GM12872 (cell line): ENCODE data around the gene GRK4.
A peak's percentile ranks its signal among the peaks of the same experiment; 100 is the strongest.

ENCODE experiments used
- TF ChIP-seq, protein P1 (sequence below): IDR thresholded peaks from 3 replicates; pipeline ENCODE4 v1.5.1; 2011; ENCODE audit warnings: low read depth, mild to moderate bottlenecking, low read length, moderate library complexity; ENCODE audit not compliant: insufficient read depth

Gene GRK4

DNA sequence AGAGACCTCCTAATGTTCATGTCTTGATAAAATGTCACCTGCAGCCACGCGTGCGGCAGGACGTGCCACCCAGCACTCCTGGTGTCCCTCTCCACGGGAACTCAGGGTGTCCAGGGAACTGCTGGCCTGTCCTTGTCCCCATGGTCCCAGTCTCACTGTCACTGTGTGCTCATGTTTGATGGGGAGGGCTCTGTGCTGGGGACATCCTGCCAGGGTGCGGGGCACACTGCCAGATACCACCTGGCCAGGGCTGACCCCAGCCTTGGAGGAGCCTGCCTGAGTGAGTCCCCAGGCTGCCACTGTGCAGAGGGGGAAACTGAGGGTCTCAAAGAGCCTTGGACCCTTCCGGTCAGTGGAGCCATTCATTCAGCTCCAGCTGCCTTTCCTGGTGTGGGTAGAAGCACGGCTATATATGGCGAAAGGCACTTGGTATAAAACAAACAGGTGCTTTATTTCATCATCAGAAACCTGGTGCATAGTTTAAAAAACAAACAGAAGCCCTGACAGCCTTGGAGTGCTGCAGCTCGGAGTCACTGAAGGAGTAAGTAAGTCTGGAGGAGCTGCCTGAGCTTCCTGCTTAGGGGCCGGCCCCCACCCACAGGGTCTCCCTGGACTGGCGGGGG, 33.1 kb upstream of the GRK4 start:
- TF ChIP-seq, protein P1, sequence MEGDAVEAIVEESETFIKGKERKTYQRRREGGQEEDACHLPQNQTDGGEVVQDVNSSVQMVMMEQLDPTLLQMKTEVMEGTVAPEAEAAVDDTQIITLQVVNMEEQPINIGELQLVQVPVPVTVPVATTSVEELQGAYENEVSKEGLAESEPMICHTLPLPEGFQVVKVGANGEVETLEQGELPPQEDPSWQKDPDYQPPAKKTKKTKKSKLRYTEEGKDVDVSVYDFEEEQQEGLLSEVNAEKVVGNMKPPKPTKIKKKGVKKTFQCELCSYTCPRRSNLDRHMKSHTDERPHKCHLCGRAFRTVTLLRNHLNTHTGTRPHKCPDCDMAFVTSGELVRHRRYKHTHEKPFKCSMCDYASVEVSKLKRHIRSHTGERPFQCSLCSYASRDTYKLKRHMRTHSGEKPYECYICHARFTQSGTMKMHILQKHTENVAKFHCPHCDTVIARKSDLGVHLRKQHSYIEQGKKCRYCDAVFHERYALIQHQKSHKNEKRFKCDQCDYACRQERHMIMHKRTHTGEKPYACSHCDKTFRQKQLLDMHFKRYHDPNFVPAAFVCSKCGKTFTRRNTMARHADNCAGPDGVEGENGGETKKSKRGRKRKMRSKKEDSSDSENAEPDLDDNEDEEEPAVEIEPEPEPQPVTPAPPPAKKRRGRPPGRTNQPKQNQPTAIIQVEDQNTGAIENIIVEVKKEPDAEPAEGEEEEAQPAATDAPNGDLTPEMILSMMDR = no peak

DNA sequence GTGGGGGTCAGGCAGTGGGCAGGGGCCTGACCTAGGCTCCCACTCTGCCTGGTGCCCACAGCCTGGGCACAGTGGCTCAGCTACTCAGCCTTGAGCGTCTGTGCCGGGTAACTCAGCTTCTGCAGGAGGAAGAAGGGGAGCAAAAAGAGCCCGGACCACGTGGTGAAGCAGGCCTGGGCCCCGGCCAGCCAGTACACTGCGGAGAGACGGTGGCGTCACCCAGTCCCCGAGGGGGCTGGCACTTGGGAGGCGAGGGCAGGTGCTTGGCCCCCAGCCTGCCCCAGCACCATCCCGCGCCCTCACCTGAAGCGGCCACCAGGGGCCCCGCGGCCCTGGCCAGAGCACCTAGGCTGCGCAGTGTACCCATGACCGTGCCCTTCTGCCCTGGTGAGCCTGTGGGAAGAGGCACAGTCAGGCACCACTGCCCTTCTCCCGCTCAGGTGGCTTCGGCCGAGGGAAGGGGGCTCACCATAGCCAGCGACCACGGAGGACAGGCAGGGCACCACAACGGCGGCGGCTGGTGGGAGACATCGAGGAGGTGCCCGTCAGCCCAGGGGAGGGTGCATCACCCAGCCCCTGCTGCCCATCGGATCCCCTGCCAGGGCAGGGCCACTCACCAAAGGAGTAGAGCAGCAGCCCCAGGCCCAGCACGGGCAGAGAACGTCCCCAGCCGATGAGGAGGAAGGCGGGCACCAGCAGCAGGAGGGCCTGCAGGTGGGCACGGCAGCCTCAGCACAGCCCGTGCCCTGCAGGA, 32.4 kb upstream of the GRK4 start:
- TF ChIP-seq, protein P1 = peak; percentile 33; the same call in 1 of the 3 replicates

DNA sequence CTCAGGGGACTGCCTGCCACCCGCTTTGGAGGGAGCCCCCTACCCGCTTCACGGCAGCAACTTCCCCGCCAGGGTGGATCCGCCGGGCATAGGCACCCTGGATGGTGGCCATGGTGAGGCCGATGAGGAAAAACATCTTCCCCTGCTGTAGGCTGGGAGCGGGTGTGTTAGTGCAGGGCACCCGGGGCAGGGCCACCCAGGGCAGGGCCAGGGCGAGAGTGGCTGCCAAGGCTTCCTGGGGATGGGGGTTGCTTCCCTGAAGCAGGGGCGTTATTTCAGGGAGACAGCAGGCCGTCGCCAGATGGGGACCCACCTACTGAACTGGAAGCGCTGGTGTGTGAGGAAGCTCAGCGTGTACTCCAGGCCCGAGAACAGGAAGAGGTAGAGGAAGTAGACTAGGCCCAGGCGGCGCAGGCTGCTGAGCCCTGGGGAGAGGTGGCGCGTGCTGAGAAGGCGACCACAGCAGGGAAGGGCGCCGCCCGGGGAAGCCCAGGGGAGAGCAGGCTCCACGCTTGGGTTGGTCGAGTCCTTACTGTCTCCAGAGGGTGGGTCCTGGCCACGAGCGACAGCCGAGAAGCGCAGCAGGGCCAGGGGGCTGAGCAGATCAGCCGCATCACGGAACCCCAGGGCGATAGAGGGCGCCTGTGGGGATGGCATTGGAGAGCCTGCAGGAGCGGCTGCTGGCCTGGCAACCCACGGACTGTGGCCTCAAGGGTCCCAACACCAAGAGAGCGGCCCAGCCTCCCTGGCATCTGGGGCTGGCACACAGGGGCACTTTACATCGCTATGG, 31.7 kb upstream of the GRK4 start:
- TF ChIP-seq, protein P1 = peak; percentile 65

DNA sequence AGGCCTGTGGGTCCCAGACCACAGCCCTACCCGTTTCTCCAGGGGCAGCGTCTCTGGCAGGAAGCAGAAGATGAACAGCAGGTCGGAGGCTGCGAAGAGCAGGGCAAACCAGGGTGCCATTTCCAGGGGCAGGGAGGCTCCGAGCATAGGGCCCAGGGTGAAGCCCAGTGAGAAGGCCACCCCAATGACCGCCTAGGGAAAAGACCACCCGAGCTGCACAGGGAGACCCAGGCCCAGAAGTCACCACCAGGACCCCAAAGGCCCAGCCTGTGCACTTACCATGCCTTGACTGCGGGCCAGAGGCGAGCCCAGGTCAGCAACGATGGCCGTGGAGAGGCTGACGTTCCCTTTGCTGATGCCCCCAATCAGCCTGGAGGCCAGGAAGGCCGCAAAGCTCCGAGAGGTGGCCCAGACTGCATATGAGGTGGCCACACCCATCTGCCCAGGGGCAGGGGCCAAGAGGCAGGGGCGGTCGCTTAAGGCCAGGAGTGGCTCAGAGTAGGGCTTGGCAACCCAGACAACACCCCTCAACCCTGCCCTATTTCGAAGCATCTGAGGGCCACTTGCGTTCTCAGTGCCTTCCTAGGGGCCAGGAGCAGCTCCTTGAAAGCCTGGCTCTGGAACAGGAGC, 30.9 kb upstream of the GRK4 start:
- TF ChIP-seq, protein P1 = no peak

DNA sequence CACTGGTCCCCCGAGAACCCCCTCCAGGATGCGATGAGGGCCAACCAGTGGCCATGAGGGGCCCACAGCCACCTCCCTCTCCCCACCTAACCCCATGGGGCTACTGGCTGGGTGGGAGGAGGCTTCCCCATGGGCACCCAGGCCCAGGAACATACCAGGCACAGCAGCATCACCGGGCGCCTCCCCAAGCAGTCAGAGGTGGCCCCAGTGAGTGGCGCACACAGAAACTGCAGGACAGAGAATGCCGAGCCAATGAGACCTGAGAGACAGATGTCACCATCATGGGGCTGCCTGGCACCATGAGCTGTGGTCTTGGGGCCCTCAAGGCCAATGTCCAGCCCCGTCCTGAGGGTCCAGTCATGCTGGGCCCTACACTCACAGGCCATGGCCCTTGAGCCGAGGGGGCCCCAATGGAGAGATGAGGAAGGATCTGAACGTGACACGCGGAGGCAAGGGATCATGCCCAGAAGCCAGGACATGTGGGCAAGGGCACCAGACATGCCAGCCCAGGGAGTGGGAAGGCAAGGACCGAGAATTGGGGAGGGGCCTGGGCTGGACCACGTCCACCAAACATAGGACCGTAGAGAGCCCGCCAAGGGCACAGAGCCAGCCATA, 30.3 kb upstream of the GRK4 start:
- TF ChIP-seq, protein P1 = no peak

DNA sequence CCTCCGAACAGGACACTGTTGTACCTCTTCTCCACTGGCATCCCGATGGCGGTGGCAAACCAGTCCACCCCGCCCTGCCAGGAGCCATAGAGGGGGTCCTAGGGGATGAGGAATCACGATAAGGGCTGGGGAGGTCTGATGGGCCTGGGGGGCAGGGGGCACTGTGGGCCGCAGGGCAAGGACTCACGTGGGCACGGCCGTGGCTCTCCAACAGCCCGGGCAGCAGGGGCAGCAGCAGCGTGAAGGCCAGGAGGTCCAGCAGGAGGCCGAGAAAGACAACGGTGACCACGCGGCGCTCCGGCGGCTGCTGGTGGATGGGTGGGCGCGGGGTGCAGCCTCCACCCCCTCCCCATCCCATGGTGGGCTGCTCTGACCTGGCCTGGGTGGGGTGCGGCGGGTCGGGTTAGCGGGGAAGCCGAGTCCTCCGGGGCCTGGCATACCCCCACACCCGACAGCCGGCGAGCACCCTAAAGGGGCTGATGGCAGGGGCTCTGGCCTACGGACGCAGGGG, 29.8 kb upstream of the GRK4 start:
- TF ChIP-seq, protein P1 = no peak
